Vagina (tissue), 2 donors: ENCODE measurements around the gene APOL6.

Source experiments
- CTCF ChIP-seq, 3 experiments: fragments of 450-650 bp in 2 of 3; fragments of 200-600 bp in 1 of 3; sonication (generic) in 1 of 3; IDR thresholded peaks; one replicate each; pipeline ENCODE4 v1.5.1; 2017 to 2019; ENCODE audit warnings: antibody characterized with exemption in 3 of 3, mild to moderate bottlenecking in 2 of 3, moderate library complexity in 2 of 3
- POLR2A ChIP-seq, 2 donors: fragments of 450-650 bp; IDR thresholded peaks; one replicate each; pipeline ENCODE4 v1.6.1; 2017; ENCODE audit warnings: antibody characterized with exemption in 2 of 2, mild to moderate bottlenecking in 2 of 2, moderate library complexity in 2 of 2

DNA sequence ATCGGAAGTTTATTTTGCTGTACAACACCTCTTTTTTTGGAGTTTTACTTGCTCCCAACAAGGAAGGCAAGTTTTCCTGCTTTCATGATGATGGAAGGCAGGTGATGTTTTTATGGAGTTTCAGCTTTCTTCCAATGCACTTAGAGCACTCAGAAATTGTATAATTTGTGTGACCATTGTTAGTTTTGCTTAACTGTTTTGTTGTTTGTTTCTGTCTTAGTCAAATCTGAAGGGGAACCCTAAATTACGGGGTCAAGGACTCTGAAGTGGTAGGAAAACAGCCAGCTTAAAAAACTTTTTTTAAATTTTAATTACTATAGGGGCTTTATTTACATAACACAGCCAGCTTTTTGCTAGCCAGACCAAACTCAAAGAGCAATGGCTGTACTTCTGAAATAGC, 14.7 kb downstream of the APOL6 start:
- no peak for TF ChIP-seq CTCF (IDR thresholded peaks at IDR 0.05)
- TF ChIP-seq POLR2A (IDR thresholded peaks at IDR 0.05) = no peak
